ENCODE results near the gene TOGARAM1. TPM values are rescaled to one million over a fixed set of nuclear protein-coding genes. Genes with fewer than 3 reads are reported as not detected.

Gene TOGARAM1
- total RNA-seq, 1 donor from 2014 or later = 18.5 TPM

DNA sequence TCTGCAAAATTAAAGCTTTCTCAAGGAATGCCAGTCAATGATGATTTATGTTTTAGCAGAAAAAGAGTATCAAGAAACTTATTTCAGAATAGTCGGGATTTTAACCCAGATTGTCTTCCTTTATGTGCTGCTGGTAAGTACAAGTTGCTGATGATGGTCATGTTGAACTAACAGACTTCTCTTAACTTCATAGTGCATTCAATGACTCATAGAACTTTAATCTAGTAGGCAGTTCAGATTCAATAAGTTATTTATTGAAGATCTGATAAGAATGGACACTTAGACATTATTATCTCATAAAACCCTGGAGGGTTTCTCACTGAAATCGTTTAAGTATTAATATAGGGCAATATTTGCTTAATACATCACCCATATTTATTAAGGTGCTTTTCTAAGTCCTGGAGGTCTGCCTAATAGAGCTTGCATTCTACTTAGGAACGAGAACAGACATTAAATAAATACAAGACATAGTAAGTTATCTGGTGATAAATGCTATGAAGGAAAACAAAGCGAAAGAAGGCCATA is 33.8 kb downstream of the TOGARAM1 start:
- intact Hi-C loops (cut with DNase I) = no loop called here
- Histone ChIP-seq H3K9me3 (no peaks in the 10 kb centered on the region), H3K27me3 (ENCODE audit: low read depth) (no peaks in the 10 kb centered on the region), H3K4me1 (no peaks in the 10 kb centered on the region), H3K36me3 (peaks cover 24% of the 10 kb centered on the region), H3K27ac (no peak overlapping the region), H3K4me3 (no peak overlapping the region)
- ATAC-seq = no peak
- TF ChIP-seq, protein P1, sequence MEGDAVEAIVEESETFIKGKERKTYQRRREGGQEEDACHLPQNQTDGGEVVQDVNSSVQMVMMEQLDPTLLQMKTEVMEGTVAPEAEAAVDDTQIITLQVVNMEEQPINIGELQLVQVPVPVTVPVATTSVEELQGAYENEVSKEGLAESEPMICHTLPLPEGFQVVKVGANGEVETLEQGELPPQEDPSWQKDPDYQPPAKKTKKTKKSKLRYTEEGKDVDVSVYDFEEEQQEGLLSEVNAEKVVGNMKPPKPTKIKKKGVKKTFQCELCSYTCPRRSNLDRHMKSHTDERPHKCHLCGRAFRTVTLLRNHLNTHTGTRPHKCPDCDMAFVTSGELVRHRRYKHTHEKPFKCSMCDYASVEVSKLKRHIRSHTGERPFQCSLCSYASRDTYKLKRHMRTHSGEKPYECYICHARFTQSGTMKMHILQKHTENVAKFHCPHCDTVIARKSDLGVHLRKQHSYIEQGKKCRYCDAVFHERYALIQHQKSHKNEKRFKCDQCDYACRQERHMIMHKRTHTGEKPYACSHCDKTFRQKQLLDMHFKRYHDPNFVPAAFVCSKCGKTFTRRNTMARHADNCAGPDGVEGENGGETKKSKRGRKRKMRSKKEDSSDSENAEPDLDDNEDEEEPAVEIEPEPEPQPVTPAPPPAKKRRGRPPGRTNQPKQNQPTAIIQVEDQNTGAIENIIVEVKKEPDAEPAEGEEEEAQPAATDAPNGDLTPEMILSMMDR (IDR thresholded peaks at IDR 0.05) = no peak
- DNase-seq = no peak

DNA sequence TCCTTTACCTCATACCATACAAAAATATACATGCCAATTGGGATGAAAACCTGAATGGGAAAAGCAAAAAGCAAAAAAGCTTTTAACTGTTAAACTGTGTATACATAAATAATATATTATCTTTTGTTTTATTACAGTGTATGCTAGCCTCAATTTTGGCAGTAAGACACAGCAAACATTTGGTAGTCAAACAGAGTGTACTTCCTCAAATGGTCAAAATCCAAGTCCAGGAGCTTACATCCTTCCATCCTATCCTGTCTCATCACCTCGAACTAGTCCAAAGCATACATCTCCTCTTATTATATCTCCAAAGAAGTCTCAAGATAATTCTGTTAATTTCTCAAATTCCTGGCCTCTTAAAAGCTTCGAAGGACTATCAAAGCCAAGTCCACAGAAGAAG is 41.9 kb downstream of the TOGARAM1 start:
- H3K9me3 ChIP-seq = no peaks in the 10 kb centered on the region
- no peaks in the 10 kb centered on the region for H3K27me3 ChIP-seq (ENCODE audit: low read depth)
- ATAC-seq (no peak), DNase-seq (no peak)
- no peaks in the 10 kb centered on the region for H3K4me1 ChIP-seq
- H3K27ac ChIP-seq = no peak overlapping the region
- peaks cover 50% of the 10 kb centered on the region for H3K36me3 ChIP-seq
- TF ChIP-seq, protein P1 (IDR thresholded peaks at IDR 0.05) = no peak
- H3K4me3 ChIP-seq = no peak overlapping the region
- intact Hi-C loops (cut with DNase I) = no loop called here

DNA sequence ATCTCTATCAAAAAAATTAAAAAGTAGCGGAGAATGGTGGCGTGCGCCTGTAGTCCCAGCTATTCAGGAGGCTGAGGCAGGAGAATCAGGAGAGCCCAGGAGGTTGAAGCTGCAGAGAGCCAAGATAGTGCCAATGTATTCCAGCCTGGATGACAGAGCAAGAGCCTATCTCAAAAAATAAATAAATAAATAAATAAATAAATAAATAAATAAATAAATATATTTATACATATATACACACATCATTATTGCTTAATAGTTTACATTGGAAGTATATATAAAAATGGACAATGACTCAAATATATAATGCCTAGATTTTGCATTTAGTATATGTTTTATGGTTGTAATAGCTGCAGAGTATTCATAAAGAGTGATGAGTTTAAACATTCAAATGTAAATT is 53.1 kb downstream of the TOGARAM1 start:
- no peak for ATAC-seq
- intact Hi-C loops (cut with DNase I) = no loop called here

DNA sequence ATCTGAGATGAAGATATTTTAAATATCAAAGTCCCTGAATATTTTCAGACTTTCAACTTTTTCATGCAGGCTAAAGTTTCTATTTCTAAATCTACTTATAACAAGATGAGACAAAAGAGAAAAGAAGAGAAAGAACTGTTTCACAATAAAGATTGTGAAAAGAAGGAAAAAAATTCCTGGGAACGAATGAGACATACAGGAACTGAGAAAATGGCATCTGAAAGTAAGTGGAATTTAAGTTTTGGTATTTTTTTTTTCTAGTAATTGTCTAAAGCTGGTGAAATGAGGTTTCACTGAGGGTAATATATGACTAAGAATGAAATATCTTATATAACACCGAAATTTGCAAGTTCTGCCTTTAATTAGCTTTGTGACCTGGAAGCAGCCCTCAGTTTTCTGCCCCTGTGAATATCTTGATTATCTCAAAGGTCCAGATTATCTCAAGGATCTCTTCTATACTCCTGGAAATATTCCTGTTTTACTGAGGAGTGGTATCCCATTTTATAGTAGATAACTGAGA is 66.2 kb downstream of the TOGARAM1 start:
- peaks cover 63% of the 10 kb centered on the region for H3K36me3 ChIP-seq
- H3K4me3 ChIP-seq = no peak overlapping the region
- H3K27me3 ChIP-seq (ENCODE audit: low read depth) = no peaks in the 10 kb centered on the region
- no peaks in the 10 kb centered on the region for H3K9me3 ChIP-seq
- intact Hi-C loops (cut with DNase I) = no loop called here
- TF ChIP-seq, protein P1 (IDR thresholded peaks at IDR 0.05) = no peak
- ATAC-seq = no peak
- no peak overlapping the region for H3K27ac ChIP-seq
- no peaks in the 10 kb centered on the region for H3K4me1 ChIP-seq
- no peak for DNase-seq

More for the DNA sequence above, 53.1 kb downstream of the TOGARAM1 start:
- Histone ChIP-seq H3K27ac (no peak overlapping the region), H3K27me3 (ENCODE audit: low read depth) (no peaks in the 10 kb centered on the region), H3K4me3 (no peak overlapping the region), H3K4me1 (no peaks in the 10 kb centered on the region), H3K9me3 (no peaks in the 10 kb centered on the region), H3K36me3 (peaks cover 50% of the 10 kb centered on the region)
- DNase-seq = no peak
- TF ChIP-seq, protein P1 (IDR thresholded peaks at IDR 0.05) = no peak

DNA sequence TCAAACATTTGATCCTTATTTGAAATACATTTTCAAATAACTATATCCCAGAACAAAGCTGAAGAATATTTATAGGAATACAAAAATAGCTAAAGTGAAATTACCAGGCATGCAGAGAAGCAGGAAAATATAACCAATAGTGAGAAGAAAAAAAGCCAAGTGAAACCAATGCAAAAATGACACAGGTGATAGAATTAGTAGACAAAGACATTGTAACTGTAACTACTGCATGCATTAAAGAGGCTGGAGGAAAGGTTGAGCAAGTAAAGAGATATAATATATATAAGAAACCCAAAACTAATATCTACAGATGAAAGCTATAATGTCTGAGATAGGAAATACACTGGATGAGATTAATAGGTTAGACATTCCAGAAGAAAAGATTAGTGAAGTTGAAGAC is 72.7 kb downstream of the TOGARAM1 start:
- intact Hi-C loops (cut with DNase I) = no loop called here
- Histone ChIP-seq H3K36me3 (peaks cover 60% of the 10 kb centered on the region), H3K4me3 (no peak overlapping the region), H3K27ac (no peak overlapping the region), H3K4me1 (no peaks in the 10 kb centered on the region), H3K27me3 (ENCODE audit: low read depth) (no peaks in the 10 kb centered on the region), H3K9me3 (no peaks in the 10 kb centered on the region)
- ATAC-seq (no peak), DNase-seq (no peak)
- TF ChIP-seq, protein P1 (IDR thresholded peaks at IDR 0.05) = no peak
